OCI-LY3 (cell line): ENCODE data around the gene KRT2.

ENCODE experiments used
- H2AFZ ChIP-seq: fragments of 200-600, 300-600 bp; shearing (Covaris generic); 2 replicates; pipeline ENCODE4 v1.6.0; 2014; ENCODE audit warnings: antibody characterized with exemption, low read depth, low read length
- H3K27ac ChIP-seq: fragments of 200-600, 300-600 bp; sonication (generic); 2 replicates; pipeline ENCODE4 v1.5.1; 2014; ENCODE audit warnings: mild to moderate bottlenecking, low read length, moderate library complexity, mixed read lengths
- H3K27me3 ChIP-seq: fragments of 200-600, 300-600 bp; sonication (generic); 2 replicates; pipeline ENCODE4 v1.6.1; 2014; ENCODE audit warnings: low read depth, low read length, mixed read lengths
- H3K36me3 ChIP-seq: fragments of 200-600, 300-600 bp; sonication (generic); replicated peaks from 2 replicates; pipeline ENCODE3; 2014; ENCODE audit warnings: low read depth, low read length, mixed read lengths
- H3K4me1 ChIP-seq: fragments of 300-600, 200-600 bp; sonication (generic); 2 replicates; pipeline ENCODE4 v1.6.1; 2014; ENCODE audit warnings: low read length, mixed read lengths
- H3K4me2 ChIP-seq: fragments of 200-600, 300-600 bp; sonication (generic); 2 replicates; pipeline ENCODE4 v1.6.1; 2014; ENCODE audit warnings: low read length, mixed read lengths
- H3K4me3 ChIP-seq: fragments of 300-600, 200-600 bp; sonication (generic); 2 replicates; pipeline ENCODE4 v1.5.1; 2014; ENCODE audit warnings: antibody characterized with exemption, mild to moderate bottlenecking, low read length, moderate library complexity
- H3K79me2 ChIP-seq: fragments of 300-600, 200-600 bp; shearing (Covaris generic); 2 replicates; pipeline ENCODE4 v1.6.1; 2014; ENCODE audit warnings: mild to moderate bottlenecking, low read length, mixed read lengths
- H3K9ac ChIP-seq: fragments of 300-600, 200-600 bp; shearing (Covaris generic); 2 replicates; pipeline ENCODE4 v1.6.0; 2014; ENCODE audit warnings: mild to moderate bottlenecking, low read length, moderate library complexity
- H3K9me3 ChIP-seq: fragments of 200-600, 300-600 bp; shearing (Covaris generic); 2 replicates; pipeline ENCODE4 v1.6.1; 2014; ENCODE audit warnings: low read length, mixed read lengths; ENCODE audit not compliant: insufficient read depth
- H4K20me1 ChIP-seq: fragments of 200-600, 300-600 bp; sonication (generic); 2 replicates; pipeline ENCODE4 v1.6.1; 2016; ENCODE audit warnings: low read length, mixed read lengths; ENCODE audit not compliant: insufficient read depth
- CTCF ChIP-seq: fragments of 200-600, 300-600 bp; sonication (generic); IDR thresholded peaks from 2 replicates; pipeline ENCODE4 v1.5.1; 2014; ENCODE audit warnings: antibody characterized with exemption, low read length, low read depth
- EZH2phosphoT487 ChIP-seq: fragments of 200-600 bp; shearing (Covaris generic); IDR thresholded peaks from 2 replicates; pipeline ENCODE4 v1.6.1; 2018; ENCODE audit warnings: antibody characterized with exemption, mixed run types, low read depth

Gene KRT2

GRCh38 chr12:52662093-52662917 lies 10.3 kb upstream of the KRT2 start:
- H2AFZ ChIP-seq = no peak overlapping the region
- no peaks in the 10 kb centered on the region for H4K20me1 ChIP-seq
- H3K4me3 ChIP-seq = no peak overlapping the region
- H3K79me2 ChIP-seq = no peaks in the 10 kb centered on the region
- H3K36me3 ChIP-seq = no peaks in the 10 kb centered on the region
- no peak overlapping the region for H3K9ac ChIP-seq
- H3K4me2 ChIP-seq = no peak overlapping the region
- H3K27ac ChIP-seq = no peak overlapping the region
- H3K4me1 ChIP-seq = no peaks in the 10 kb centered on the region
- H3K27me3 ChIP-seq = peaks cover 58% of the 10 kb centered on the region
- TF ChIP-seq EZH2phosphoT487 (no peak), CTCF (no peak)
- no peaks in the 10 kb centered on the region for H3K9me3 ChIP-seq

- no peak overlapping the region for H3K27ac ChIP-seq
- H3K79me2 ChIP-seq = no peaks in the 10 kb centered on the region
- no peak overlapping the region for H3K4me2 ChIP-seq
- no peaks in the 10 kb centered on the region for H3K36me3 ChIP-seq
- H2AFZ ChIP-seq = no peak overlapping the region
- H3K9ac ChIP-seq = no peak overlapping the region
- H3K4me1 ChIP-seq = no peaks in the 10 kb centered on the region
- no peaks in the 10 kb centered on the region for H3K9me3 ChIP-seq
- no peak overlapping the region for H3K4me3 ChIP-seq
- peaks cover 63% of the 10 kb centered on the region for H3K27me3 ChIP-seq
- H4K20me1 ChIP-seq = no peaks in the 10 kb centered on the region
- TF ChIP-seq EZH2phosphoT487 (no peak), CTCF (no peak)
Measured at GRCh38 chr12:52661668-52662067, 9.7 kb upstream of the KRT2 start.

- Histone ChIP-seq H3K79me2 (no peaks in the 10 kb centered on the region), H3K9ac (no peak overlapping the region), H4K20me1 (no peaks in the 10 kb centered on the region), H3K4me1 (no peaks in the 10 kb centered on the region), H3K4me2 (no peak overlapping the region), H3K9me3 (no peaks in the 10 kb centered on the region), H3K27me3 (peaks cover 63% of the 10 kb centered on the region), H3K36me3 (no peaks in the 10 kb centered on the region), H3K4me3 (no peak overlapping the region), H2AFZ (no peak overlapping the region), H3K27ac (no peak overlapping the region)
- no peak for TF ChIP-seq EZH2phosphoT487
- TF ChIP-seq CTCF = no peak
Measured at GRCh38 chr12:52660934-52661499, 9.0 kb upstream of the KRT2 start.

GRCh38 chr12:52659951-52660350 lies 7.9 kb upstream of the KRT2 start:
- TF ChIP-seq EZH2phosphoT487 (no peak), CTCF (no peak)
- H4K20me1 ChIP-seq = no peaks in the 10 kb centered on the region
- no peak overlapping the region for H3K4me3 ChIP-seq
- H3K27ac ChIP-seq = no peak overlapping the region
- H3K27me3 ChIP-seq = peaks cover 63% of the 10 kb centered on the region
- no peak overlapping the region for H2AFZ ChIP-seq
- H3K4me2 ChIP-seq = no peak overlapping the region
- H3K9ac ChIP-seq = no peak overlapping the region
- no peaks in the 10 kb centered on the region for H3K79me2 ChIP-seq
- no peaks in the 10 kb centered on the region for H3K4me1 ChIP-seq
- H3K36me3 ChIP-seq = no peaks in the 10 kb centered on the region
- H3K9me3 ChIP-seq = no peaks in the 10 kb centered on the region
